Endodermal cell (in vitro differentiated cells): ENCODE data around the gene FAM53C. TPM values are rescaled to one million over a fixed set of nuclear protein-coding genes. Genes with fewer than 3 reads are reported as not detected.
A peak's percentile ranks its signal among the peaks of the same experiment; 100 is the strongest.

Source experiments
- DNase-seq: peaks from one replicate; pipeline ENCODE4 v3.0.0-alpha.2; 2017
- H3K27ac ChIP-seq: 2 replicates; pipeline ENCODE4 v1.5.1; 2013; ENCODE audit warnings: mild to moderate bottlenecking, low read depth, low read length, moderate library complexity
- H3K27me3 ChIP-seq: 2 replicates; pipeline ENCODE4 v1.6.1; 2013; ENCODE audit warnings: mild to moderate bottlenecking, low read length, moderate library complexity; ENCODE audit not compliant: insufficient read depth, control insufficient read depth, poor library complexity, severe bottlenecking
- H3K36me3 ChIP-seq: 2 replicates; pipeline ENCODE4 v1.7.0; 2013; ENCODE audit warnings: mild to moderate bottlenecking, low read length, moderate library complexity; ENCODE audit not compliant: control insufficient read depth, insufficient read depth
- H3K4me1 ChIP-seq: one replicate; pipeline ENCODE4 v1.7.0; 2013; ENCODE audit warnings: low read length; ENCODE audit not compliant: control insufficient read depth, insufficient read depth
- H3K4me3 ChIP-seq: 2 replicates; pipeline ENCODE4 v1.5.1; 2013; ENCODE audit warnings: mild to moderate bottlenecking, low read length, moderate library complexity
- H3K9ac ChIP-seq: 2 replicates; pipeline ENCODE4 v1.6.1; 2013; ENCODE audit warnings: mild to moderate bottlenecking, low read length, moderate library complexity; ENCODE audit not compliant: poor library complexity, severe bottlenecking; ENCODE audit errors: extremely low read depth
- H3K9me3 ChIP-seq: 2 replicates; pipeline ENCODE4 v1.6.1; 2013; ENCODE audit warnings: mild to moderate bottlenecking, low read length, moderate library complexity; ENCODE audit not compliant: control insufficient read depth
- H3K27ac Mint-ChIP-seq: 2 replicates; pipeline ENCODE4 v1.8.0; 2020; ENCODE audit warnings: mixed read lengths
- H3K27me3 Mint-ChIP-seq: 2 replicates; pipeline ENCODE4 v1.8.0; 2021; ENCODE audit warnings: mild to moderate bottlenecking, mixed read lengths; ENCODE audit not compliant: insufficient read depth
- H3K36me3 Mint-ChIP-seq: 2 replicates; pipeline ENCODE4 v1.8.0; 2020; ENCODE audit warnings: low read depth, mixed read lengths
- H3K4me1 Mint-ChIP-seq: 2 replicates; pipeline ENCODE4 v1.8.0; 2020; ENCODE audit warnings: mixed read lengths
- H3K4me3 Mint-ChIP-seq: 2 replicates; pipeline ENCODE4 v1.8.0; 2020; ENCODE audit warnings: mild to moderate bottlenecking, moderate library complexity, mixed read lengths
- H3K9me3 Mint-ChIP-seq: 2 replicates; pipeline ENCODE4 v1.8.0; 2020; ENCODE audit warnings: mild to moderate bottlenecking, mixed read lengths
- CTCF ChIP-seq: fragments of 200-600 bp; sonication (generic); conservative IDR thresholded peaks from 2 replicates; pipeline ENCODE4 v1.5.0; 2021; ENCODE audit warnings: antibody characterized with exemption, mild to moderate bottlenecking
- WGBS, 2 experiments: methylation state at CpG; one replicate each; pipeline versions ENCODE4 v1.1.5 to v1.1.7; 2013; ENCODE audit warnings: missing lambda C conversion rate in 2 of 2, mixed read lengths in 1 of 2; ENCODE audit not compliant: insufficient coverage in 1 of 2, insufficient read length in 1 of 2; 5-methylcytosine and 5-hydroxymethylcytosine counted together
- total RNA-seq, 2 donors: library from RNA; stranded (reverse); fragmentation: NEBNext Ultra II Directional in 1 of 2; extraction: Animal tissue kit (Norgen Biotek cat#: 25700) in 1 of 2; gene quantifications; 2 replicates in 1 of 2; 3 replicates in 1 of 2; pipeline ENCODE4 v1.2.1, GENCODE V29; 2021

Gene FAM53C
- total RNA-seq, 2 donors from 2014 or later, result 41.6 to 46.4 TPM

- peaks cover 23% of the 10 kb centered on the region for H3K4me1 Mint-ChIP-seq
Observed at GRCh38 chr5:138351056-138351455, 13.0 kb downstream of the FAM53C start.

GRCh38 chr5:138351517-138351916 lies 13.5 kb downstream of the FAM53C start:
- DNase-seq, result no peak
- H3K27me3 Mint-ChIP-seq, result no peaks in the 10 kb centered on the region
- H3K4me3 Mint-ChIP-seq, result no peak overlapping the region
- peaks cover 43% of the 10 kb centered on the region for H3K36me3 Mint-ChIP-seq
- peaks cover 23% of the 10 kb centered on the region for H3K4me1 Mint-ChIP-seq
- no peaks in the 10 kb centered on the region for H3K4me1 ChIP-seq
- H3K27ac Mint-ChIP-seq, result no peak overlapping the region
- peaks cover 33% of the 10 kb centered on the region for H3K36me3 ChIP-seq
- no peak overlapping the region for H3K4me3 ChIP-seq
- no peak overlapping the region for H3K27ac ChIP-seq
- TF ChIP-seq CTCF, result no peak
- H3K9me3 Mint-ChIP-seq, result peaks cover 10% of the 10 kb centered on the region
- peaks cover 6% of the 10 kb centered on the region for H3K9me3 ChIP-seq
- H3K27me3 ChIP-seq, result no peaks in the 10 kb centered on the region
- H3K9ac ChIP-seq, result no peak overlapping the region

More at GRCh38 chr5:138351056-138351455, 13.0 kb downstream of the FAM53C start:
- Mint-ChIP-seq H3K27ac (no peak overlapping the region), H3K36me3 (peaks cover 47% of the 10 kb centered on the region), H3K27me3 (no peaks in the 10 kb centered on the region), H3K4me3 (no peak overlapping the region), H3K9me3 (peaks cover 10% of the 10 kb centered on the region)
- 67 to 97% methylated on average over 1 of the region's 1 CpG for WGBS, 2 experiments
- Histone ChIP-seq H3K4me1 (no peaks in the 10 kb centered on the region), H3K9me3 (peaks cover 6% of the 10 kb centered on the region), H3K9ac (no peak overlapping the region), H3K27ac (no peak overlapping the region), H3K27me3 (no peaks in the 10 kb centered on the region), H3K4me3 (no peak overlapping the region), H3K36me3 (peaks cover 36% of the 10 kb centered on the region)
- peak; percentile 11 for DNase-seq
- no peak for TF ChIP-seq CTCF

GRCh38 chr5:138352071-138352721 lies 14.1 kb downstream of the FAM53C start, which contains the start of gene KDM3B:
Gene KDM3B, plus strand, starts transcription at chr5:138352685. Its CDS starts 111 bp downstream, at chr5:138352796.
- H3K36me3 Mint-ChIP-seq, result peaks cover 36% of the 10 kb centered on the region
- H3K9me3 ChIP-seq, result peaks cover 6% of the 10 kb centered on the region
- peak; percentile 97 for TF ChIP-seq CTCF
- no peaks in the 10 kb centered on the region for H3K27me3 Mint-ChIP-seq
- WGBS, 2 experiments, result 9% methylated on average over 23 of the region's 30 CpGs; no CpG with 5 or more reads in 1 of the 2 experiments
- H3K9me3 Mint-ChIP-seq, result peaks cover 10% of the 10 kb centered on the region
- no peaks in the 10 kb centered on the region for H3K27me3 ChIP-seq
- peak within 1 kb of the TSS; percentile 89 for H3K4me3 Mint-ChIP-seq
- DNase-seq, result peak; percentile 98
- peaks cover 28% of the 10 kb centered on the region for H3K36me3 ChIP-seq
- peak within 1 kb of the TSS; percentile 90 for H3K9ac ChIP-seq
- H3K27ac Mint-ChIP-seq, result peak within 1 kb of the TSS; percentile 92
- H3K4me1 Mint-ChIP-seq, result peaks cover 23% of the 10 kb centered on the region
- H3K4me1 ChIP-seq, result no peaks in the 10 kb centered on the region
- peak within 1 kb of the TSS; percentile 93 for H3K4me3 ChIP-seq
- H3K27ac ChIP-seq, result peak within 1 kb of the TSS; percentile 79
